Activated CD8-positive, alpha-beta memory T cell treated with anti-CD3 and anti-CD28 coated beads for 4 hours (primary cell): ENCODE results near the gene CCDC57.

Source experiments
- DNase-seq, 2 donors: peaks; one replicate each; pipeline ENCODE4 v3.0.0-alpha.2; 2020; ENCODE audit warnings: low read depth in 2 of 2

The CCDC57 gene

DNA sequence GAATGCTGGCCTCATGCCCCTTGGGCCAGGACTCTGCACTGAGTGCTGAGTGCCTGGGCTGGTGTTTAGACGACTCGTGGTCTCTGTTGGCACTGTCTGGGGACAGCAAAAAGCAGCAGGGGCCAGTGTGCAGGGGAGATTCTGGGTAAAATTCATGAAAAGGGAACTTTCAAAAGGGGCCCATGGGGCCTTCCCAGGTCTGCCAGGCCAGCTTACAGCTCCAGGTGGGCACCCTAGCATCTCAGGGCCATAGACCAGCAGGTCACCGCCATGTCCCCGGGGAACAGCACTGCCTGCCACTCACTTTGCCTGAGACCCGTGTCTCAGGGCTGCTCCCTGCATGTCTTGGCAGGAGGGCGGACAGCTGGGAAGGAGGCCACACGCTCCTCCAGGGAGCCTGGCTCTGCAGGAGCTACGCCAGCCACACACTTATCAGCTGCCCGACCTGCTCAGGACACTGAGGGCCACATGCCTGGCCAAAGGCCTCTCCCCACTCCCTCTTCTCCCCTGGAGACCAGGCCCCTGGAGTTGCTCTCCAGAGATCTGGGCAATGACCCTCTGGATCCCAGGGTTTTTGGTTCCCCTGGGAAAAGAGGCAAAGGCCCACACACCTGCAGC is 105.8 kb downstream of the CCDC57 start:
- DNase-seq, result no peak

DNA sequence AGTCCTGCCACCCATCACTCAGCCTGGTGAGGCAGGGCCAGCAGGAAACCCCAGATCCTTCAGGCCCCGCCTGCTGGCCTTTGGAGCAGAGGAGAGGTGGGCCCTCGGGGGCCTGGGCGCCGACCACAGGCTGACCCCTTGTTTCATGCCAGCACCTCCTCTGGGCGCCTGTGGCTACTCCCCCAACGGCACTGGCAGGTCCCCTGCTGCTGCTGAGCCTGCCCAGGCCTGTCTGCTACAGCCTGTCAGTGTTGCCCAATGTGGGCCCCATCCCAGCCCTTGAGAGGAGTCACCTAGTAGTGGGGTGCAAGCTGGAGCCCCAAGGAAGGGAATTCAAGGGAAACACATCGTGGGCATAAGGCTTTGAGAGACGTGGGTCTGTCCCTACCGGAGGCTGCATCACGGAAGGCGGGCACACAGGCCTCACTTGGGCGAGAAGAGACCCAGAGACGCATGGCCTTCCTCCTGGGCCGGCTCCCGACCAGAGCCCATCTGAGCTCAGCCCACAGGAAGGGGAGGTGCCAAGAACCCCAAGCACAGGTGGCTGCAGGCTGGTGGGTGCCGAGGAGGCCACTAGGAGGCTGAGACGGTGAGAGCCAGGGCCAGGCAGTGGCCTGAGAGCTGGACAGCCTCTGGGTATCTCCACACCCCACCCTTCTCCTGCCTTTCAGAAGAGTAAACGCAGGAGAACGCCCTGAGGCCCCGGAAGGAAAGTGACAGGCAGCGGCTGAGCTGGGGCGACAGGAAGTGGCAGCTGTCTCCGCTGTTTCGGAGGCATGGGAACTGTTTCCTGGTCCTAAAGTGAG is 106.6 kb downstream of the CCDC57 start:
- peak in 1 of 2 donors; percentile 21 for DNase-seq

DNA sequence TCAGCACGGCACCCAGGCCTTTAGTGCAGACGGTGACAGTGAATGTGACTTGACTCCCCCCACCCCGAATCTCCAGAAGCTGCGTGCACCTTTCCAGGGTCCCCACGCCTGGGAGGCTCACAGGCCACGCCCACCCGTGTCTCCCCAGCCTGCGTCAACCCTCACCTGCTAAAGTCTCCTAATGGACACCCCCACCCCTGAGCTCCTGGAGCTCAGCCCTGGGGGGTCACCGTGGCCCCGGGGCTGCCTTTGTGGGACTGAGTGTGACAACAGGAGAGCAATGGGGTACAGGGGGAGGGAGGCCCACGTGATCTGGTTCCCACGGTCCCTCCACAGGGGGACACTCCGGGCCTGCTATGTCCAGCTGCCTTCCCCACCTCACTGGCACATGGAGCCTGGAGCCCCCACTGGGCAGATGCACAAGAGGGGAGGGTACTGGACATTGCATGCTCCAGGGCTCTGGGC is 107.2 kb downstream of the CCDC57 start:
- no peak for DNase-seq

DNA sequence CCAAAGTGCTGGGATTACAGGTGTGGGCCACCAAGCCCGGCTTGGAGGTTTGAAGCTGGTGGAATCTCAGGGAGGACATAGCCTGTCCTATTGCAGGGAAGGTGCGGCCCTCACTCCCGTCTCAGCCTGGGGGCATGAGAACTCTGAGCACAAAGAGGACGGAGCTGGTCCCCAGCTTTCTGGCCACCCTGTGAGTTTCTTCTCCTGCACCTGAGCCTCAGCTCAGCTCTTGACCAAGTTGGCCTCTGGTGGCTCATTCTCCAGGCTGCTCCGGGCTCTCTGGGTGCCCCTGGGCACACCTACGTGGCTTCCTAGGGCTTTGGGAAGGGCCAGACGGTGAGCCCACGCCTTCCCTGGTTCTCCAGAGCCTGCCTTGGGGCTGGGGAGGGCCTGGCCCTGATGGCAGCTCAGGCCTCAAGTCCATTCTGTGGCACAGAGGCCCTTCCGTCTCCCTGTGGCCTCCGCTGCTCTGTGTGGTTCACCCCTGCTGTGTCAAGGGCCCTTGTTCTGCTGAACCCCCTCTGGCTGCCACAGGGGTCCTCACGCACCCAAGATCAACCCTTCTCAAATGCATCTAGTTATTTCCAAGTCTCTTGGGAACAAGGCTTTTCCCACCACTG is 107.7 kb downstream of the CCDC57 start:
- DNase-seq, result no peak

DNA sequence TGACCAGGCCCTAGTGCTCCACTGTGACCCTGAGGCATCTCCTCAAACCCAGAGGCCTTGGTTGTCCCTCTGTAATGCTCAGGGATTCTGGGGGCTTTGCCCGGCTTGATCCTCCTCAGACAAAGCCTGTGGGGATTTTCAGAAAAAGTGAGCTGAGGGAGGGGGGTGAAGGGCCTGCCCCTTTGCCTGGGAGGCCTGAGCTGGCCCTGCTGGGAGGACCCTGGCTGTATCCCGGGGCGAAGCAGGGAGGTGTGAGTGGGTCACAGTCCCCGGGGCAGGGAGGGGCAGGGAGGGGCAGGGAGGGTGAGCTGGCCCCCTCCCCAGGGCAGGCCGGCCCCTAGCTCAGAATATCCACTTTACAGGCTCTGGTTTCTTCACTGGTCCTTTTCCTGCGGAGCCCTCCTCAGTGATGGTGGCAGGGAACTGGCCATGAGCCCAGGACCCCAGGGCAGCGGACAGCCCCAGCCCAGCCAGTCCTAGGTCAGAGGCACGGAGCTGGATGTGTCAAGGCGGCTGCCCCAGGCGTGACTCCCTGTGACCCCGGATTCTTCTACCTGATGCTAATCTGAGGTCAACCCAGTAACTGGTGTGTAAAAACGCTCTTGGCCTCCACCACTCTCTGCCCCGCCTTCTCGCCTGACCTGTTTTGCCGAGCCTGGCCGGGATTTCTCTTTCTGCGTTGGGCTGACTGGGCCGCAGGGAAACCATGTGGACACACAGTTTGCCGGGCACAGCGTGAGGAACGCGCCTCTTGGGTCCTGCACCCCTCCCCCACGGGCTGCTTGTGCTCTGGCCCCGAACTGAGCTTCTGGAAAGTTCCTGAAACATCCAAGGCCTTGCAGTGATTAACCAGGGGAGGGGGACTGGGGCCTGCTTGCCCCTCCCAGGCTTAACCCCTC is 108.8 kb downstream of the CCDC57 start:
- DNase-seq, result no peak

DNA sequence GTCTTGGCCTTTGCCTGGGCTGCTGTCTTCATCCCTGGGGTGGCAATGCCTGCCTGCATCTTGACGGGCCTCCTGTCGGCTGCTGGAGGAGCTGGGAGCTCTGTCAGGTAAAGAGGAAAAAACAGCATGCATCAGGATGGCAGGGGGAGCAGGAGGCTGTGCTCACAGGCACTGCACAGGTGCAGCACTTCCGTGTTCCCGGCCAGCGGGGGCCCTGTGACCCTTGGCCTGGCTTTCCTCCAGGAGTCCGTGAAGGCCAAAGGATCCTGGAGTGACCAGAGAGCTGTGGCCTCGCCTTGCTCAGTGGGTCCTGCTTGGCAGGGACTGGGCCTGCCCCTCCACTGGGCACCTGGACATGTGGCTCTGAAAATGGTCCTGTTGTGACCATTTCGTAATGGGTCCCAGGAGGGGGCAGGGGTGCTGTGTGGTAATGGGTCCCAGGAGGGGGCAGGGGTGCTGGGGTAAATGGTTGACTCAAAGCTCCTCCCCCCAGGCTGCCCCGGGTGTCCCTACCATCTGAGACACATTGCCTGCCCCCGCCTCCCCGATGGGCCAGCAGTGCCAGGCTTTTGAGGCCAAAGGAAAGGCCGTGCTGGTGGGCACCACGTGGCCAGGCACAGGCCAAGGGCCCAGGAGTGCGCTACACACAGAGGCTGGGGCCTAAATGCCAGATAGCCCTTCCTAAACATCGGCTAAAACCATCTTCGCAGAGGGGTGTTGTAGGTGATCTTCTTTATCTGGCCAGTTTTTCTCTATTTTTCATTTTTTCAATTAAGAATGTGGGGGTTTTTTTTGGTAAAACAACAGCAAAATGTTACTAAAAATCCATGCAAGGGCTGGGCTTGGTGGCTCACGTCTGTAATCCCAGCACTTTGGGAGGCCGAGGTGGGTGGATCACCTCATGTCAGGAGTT is 110.6 kb downstream of the CCDC57 start:
- no peak for DNase-seq

DNA sequence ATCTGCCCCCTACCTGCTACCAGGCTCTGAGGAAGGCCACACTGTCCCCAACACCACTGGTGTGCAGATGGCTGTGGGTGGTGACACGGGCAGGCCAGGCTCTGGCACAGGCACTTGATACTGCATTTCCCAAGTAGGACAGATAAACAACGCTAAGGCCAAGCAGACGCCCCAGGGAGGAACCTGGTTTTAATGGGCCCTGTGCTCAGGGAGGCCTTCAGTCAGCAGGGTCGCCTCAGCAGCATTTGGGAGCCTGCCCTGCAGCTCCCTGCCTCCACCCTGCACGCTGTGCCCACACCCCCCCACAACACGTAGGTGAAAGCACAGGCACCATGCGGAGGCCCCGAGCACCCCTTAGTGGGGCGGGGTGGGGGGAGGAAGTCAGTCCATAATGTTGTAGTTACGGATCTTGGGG is 111.3 kb downstream of the CCDC57 start:
- no peak for DNase-seq

DNA sequence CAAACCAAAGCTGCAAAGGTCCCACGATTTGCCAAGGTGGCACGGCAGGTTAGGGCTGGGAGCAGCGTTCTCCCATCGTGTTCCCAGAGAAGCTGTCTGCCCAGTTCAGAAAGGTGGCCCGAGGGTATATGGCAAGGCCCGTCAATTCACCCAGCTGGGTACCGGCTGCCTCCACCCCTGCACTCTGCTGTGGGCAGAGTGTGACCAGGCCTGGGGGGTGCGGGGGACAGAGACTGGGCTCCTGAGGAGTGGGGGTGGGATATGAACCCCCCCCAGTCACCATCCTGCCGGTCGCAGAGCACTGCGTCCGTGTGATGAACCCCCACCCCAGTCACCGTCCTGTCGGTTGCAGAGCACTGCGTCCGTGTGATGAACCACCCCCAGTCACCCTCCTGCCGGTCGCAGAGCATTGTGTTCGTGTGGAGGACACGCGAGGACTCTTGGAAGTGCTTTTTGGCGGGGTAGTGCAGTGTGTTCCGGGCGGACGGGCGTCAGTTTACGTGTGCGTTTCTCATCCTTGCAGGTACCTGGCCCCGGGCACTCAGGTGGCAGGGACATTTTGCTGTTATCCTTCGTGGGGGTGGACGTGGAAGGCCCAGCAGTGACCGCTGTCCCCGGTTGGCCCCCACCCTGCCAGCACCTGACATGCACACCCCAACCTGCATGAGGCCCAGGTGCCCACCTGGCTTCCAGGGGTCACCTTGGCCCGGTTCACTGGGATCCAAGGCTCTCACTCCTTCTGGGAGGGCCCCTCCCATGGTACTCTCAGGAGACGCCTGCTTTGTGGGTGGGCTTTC is 111.9 kb downstream of the CCDC57 start:
- no peak for DNase-seq

DNA sequence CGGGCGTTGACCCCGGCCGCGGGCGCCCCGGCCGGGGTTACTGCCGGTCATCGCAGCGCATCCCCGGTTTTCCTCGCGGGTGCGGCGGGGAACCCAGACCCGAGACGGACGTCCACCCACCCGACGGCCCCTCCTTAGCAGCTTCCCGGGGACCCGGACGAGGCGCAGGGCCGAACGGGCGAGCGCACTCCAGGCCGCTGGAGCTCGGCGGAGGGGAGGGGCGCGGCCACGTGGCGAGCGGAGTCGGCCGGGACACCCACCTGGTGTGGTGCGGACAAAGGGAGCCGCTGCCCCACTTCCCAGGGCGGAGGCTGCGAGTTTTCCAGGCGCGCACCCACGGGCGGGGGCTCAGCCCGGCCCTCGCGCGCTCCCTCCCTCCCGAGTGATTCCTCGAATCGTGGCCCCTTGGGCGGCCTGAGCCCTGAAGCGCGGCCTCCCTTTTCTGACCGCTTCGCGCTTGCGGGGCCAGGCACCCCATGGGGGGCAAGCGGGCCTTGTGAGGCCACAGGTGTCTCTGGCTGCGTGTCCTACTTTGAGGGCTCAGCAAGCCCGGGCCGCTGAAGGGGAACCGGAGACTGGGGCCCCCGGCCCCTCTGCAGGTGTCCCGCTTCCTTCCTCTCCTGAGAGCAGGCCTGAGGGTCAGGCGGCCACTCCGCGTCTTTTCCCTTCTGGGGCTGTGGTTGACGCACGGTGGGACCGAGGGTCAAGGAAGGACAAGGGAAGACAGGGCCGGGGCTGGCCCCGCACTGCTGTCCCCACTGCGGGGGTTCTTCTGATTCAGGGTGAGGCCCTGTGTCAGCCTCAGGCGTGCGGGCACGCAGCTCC is 113.5 kb downstream of the CCDC57 start:
- DNase-seq, result no peak

DNA sequence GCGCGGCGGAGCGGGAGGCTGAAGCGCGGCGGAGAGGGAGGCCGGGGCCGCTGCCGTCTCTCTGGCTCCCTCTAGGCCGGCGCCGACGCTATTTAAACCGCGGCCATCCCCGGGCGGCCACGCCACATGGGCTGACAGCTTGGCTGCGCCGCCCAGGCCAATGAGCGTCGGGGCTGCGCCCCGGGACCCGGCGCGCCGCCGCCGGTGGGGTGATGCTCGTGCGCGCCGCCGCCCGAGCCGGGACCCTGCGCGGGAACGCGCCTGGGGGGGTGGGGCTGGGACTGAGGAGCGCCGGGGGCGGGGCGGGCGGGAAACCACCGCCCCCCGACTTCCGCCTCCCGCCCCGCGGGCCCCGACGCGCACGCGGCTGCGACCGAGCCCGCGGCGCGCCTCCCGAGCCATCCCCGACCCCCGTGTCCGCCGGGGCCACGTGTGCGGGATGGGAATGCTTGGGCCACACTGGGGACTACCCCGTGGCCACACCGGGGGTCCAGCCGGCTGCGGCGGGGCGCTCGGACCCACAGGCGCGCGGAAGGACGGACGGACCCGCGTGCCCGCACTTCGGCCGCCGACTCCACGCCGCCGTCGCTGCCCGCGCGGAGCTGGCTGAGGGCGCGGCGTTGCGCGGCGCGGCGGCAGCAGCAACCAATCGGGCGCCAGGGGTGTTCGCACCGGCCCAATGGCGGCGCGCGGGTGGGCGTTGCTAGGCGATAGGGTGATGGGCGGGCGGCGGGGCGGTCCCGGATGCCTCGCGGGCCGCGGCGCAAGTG is 114.3 kb downstream of the CCDC57 start, which contains the start of gene FASN:
TSS of gene FASN (minus strand) at position 68 of the 770 bp plus-strand sequence. CDS start 1,791 bp downstream, outside the sequence.
- DNase-seq, result peak; percentile 83 to 84

DNA sequence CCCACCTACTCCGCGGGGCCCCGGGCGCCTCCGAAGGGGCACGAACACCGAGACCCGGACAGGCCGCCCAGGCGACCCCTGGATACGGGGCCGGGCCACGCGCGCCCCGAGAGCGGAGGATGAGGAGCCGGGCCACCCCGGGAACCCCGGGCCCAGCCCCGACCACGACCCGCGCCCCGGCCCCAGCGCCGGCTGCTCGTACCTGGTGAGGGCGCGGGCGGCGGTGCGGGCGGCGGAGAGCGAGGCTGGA is 114.8 kb downstream of the CCDC57 start:
- DNase-seq, result peak in 1 of 2 donors; percentile 48

DNA sequence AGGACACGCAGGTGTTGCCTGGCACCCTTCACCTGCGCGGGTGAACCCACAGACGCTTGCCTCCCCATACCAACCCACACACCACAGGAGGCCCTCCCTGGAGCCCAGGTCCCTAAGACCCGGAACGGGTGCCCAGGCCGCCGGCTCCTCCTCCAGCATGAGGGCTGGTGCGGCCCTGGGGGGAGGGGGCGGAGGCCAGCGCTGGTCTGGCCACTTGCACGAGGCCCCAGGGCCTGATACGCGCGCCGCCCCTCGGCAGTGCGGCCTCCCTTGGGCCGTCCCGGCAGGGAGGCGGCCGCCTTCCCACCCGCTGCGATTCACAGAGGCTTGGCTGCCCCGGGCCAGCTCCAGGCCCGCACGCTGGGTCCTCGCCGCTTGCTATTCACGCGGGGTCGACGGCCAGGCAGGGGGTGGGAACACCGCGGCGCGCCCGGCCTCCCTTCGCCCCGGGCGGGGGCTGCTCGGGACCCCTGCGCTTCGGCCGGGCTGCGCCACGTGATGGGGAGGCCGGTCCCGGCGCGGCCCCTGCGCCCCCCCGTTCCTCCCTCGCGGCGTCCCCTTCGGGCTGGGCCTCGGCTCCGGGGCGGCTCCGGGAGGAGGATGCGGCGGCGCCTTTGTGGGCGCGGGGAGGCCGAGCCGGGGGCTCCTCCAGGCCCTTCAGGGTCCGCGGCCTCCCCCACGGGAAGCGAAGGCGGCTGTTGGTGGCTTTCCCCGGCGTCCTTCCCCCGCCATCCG is 115.3 kb downstream of the CCDC57 start:
- DNase-seq, result peak in 1 of 2 donors; percentile 28

DNA sequence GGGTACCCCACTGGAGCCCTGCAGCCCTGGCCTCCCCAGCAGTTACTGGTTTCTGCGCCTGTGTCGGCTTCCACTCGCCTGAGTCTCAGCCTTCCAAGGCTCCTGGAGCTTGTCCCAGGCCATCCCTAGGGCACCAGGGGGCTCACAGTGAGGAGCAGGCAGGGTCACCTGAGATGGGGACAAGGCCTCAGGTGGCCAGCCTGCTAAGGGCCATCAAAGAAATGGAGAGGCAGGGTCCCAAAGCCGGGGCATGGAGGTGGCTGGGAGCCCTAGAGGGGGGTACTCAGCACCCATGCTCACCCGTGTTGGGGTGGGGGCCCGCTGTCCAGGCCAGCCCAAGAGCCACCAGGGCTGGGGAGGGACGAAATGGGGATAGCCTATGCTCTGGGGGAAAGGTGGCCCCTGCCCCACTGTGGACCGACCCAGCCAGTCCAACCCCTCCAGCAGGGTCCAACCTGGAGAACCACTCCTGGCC is 115.9 kb downstream of the CCDC57 start:
- no peak for DNase-seq

DNA sequence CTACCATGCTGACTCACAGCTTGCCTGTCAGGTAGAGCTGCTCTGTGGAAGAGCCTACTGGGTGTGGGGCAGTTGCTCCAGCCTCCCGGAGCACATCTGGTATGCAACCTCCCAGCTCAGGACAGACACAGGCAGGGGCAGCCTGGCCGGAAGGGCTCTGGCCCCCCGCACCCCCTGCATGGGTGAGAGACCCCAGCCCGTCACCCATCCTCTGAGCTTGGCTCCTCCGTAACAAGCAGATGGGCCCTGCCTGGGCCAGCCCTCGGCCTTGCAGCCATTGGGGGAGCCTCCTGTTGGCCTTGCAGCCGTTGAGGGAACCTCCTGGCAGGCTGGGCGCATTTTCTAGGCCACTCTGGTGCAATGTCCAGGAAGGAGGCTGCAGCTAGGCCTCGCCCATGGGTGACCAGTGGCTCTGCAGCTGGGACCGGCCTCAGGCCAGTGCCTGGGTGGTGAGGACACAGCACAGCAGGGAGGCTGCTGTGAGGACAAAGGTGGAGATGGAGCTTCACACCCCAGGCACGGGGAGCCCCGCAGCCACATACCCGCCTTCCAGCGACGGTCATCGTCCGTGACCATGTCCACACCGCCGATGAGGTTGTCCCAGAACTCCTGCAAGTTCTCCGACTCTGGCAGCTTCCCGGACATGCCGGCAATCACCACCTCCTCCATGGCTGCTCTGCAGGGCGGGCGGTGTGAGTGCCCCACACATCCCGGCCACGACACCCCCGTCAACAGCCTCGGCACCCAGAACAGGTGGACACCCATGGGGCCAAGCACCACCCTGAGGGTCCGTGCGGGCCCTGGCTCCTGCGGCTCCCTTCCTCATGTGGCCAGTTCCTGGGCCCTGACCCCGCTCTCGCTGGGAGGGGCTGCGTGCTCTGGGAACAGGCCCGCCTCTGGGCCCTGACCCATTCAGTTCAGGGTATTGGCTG is 116.6 kb downstream of the CCDC57 start:
- DNase-seq, result no peak

DNA sequence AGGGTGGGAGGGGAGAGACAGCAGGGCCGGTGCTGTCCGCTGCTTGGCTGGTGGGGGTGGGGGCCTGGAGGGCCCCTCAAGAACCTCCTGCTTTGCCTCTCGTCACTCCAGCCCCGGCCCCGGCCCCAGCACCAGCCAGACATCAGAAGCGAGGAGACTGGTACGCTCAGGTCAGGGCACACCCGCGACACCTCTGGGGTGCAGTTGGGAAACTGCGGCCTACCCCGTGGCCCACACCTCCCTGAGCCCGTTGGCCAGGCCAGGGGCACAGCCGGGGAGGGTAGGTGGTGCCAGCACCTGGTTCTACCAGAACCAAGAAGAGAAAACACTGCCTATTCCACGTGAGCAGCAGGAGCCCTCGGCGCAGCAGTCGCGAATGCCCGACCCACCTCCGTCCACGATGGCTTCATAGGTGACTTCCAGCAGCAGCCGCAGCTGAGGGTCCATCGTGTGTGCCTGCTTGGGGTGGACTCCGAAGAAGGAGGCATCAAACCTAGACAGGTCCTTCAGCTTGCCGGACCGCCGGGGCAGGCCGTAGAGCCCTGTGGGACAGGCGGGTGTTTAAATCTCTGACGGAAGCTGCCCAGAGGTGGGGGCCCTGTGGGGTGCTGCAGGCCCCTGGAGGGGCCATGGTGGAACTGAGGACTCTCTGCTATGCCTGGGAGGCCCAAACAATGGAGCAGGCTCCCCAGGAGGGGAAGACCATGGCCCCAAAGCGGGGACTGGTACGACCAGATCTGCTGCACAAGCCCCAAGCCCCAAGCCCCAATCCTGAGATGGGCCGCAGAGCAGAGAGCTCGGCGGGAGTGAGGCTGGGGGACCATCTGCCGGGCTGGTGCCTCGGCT is 117.5 kb downstream of the CCDC57 start:
- DNase-seq, result no peak
